ENCODE measurements around the gene HLCS. TPM values are rescaled to one million over a fixed set of nuclear protein-coding genes. Genes with fewer than 3 reads are reported as not detected.
"Not testable (repeated sequence)": the region's sequence is repeated elsewhere in the genome, so short reads cannot be mapped to it uniquely, and the experiment has no call there.

The HLCS gene
- total and polyA plus RNA-seq, 2 donors (not counting 1 experiment from before 2014, with no cell fraction given): 23.1 to 40.0 TPM

DNA sequence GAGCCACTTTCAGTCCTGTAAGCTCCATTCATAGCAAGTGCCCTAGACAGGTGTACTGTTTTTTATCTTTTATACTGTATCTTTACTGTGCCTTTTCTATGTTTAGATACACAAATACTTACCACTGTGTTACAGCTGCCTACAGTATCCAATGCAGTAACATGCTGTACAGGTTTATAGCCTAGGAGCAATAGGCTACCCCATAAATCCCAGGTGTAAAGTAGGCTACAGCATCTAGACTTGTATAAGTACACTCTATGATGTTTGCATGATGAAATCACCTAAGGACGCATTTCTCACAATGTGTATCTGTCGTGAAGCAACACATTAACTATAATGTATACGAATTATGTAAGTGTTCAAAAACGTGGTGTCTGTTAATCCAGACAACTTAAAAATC lies 10.7 kb downstream of the HLCS start:
- H3K27me3 ChIP-seq (ENCODE audit: control insufficient read depth, insufficient read depth, low read length): no peaks in the 10 kb centered on the region
- no peak overlapping the region for H3K9ac ChIP-seq (ENCODE audit: insufficient read depth, low read length)
- no peak overlapping the region for H3K4me3 ChIP-seq (replicated peaks in 1 of 4; ENCODE audit: control extremely low read depth in 1 of 4, insufficient read depth in 1 of 4, low read depth in 3 of 4, low read length in 4 of 4)
- no peaks in the 10 kb centered on the region for H4K20me1 ChIP-seq (ENCODE audit: control insufficient read depth, extremely low read depth, insufficient read depth, low read length)
- DNase-seq (ENCODE audit: low read depth in 2 of 2): no peak
- peaks cover 2% of the 10 kb centered on the region for H3K36me3 ChIP-seq (ENCODE audit: control insufficient read depth, insufficient read depth, low read length)
- H3K4me2 ChIP-seq (ENCODE audit: extremely low read depth, insufficient read depth, low read length): no peak overlapping the region
- no peaks in the 10 kb centered on the region for H3K79me2 ChIP-seq (ENCODE audit: control insufficient read depth, insufficient read depth, low read length)
- no peak for TF ChIP-seq CTCF (conservative IDR thresholded peaks at IDR 0.05 in 1 of 2, IDR thresholded peaks at IDR 0.05 in 1 of 2; ENCODE audit: low read depth in 1 of 2, low read length in 2 of 2)
- no peak for TF ChIP-seq EZH2 (IDR thresholded peaks at IDR 0.05; ENCODE audit: low read length, missing control alignments)
- no peak overlapping the region for H3K27ac ChIP-seq (ENCODE audit: insufficient read depth, low read length)
- H3K4me1 ChIP-seq (ENCODE audit: control insufficient read depth, extremely low read depth, insufficient read depth, low read length): no peaks in the 10 kb centered on the region
- H2AFZ ChIP-seq (ENCODE audit: low read length): no peak overlapping the region
- H3K9me3 ChIP-seq (ENCODE audit: control insufficient read depth, insufficient read depth, low read depth, low read length): no peaks in the 10 kb centered on the region

- H3K36me3 ChIP-seq (ENCODE audit: control insufficient read depth, insufficient read depth, low read length); H4K20me1 ChIP-seq (ENCODE audit: control insufficient read depth, extremely low read depth, insufficient read depth, low read length); H2AFZ ChIP-seq (ENCODE audit: low read length); H3K9ac ChIP-seq (ENCODE audit: insufficient read depth, low read length); H3K27me3 ChIP-seq (ENCODE audit: control insufficient read depth, insufficient read depth, low read length); H3K9me3 ChIP-seq (ENCODE audit: control insufficient read depth, insufficient read depth, low read depth, low read length); H3K4me2 ChIP-seq (ENCODE audit: extremely low read depth, insufficient read depth, low read length); H3K79me2 ChIP-seq (ENCODE audit: control insufficient read depth, insufficient read depth, low read length); H3K4me1 ChIP-seq (ENCODE audit: control insufficient read depth, extremely low read depth, insufficient read depth, low read length); H3K27ac ChIP-seq (ENCODE audit: insufficient read depth, low read length); H3K4me3 ChIP-seq (replicated peaks in 1 of 4; ENCODE audit: control extremely low read depth in 1 of 4, insufficient read depth in 1 of 4, low read depth in 3 of 4, low read length in 4 of 4); DNase-seq (ENCODE audit: low read depth in 2 of 2): not testable (repeated sequence)
Observed at GRCh38 chr21:36952331-36952730, 14.1 kb downstream of the HLCS start.

DNA sequence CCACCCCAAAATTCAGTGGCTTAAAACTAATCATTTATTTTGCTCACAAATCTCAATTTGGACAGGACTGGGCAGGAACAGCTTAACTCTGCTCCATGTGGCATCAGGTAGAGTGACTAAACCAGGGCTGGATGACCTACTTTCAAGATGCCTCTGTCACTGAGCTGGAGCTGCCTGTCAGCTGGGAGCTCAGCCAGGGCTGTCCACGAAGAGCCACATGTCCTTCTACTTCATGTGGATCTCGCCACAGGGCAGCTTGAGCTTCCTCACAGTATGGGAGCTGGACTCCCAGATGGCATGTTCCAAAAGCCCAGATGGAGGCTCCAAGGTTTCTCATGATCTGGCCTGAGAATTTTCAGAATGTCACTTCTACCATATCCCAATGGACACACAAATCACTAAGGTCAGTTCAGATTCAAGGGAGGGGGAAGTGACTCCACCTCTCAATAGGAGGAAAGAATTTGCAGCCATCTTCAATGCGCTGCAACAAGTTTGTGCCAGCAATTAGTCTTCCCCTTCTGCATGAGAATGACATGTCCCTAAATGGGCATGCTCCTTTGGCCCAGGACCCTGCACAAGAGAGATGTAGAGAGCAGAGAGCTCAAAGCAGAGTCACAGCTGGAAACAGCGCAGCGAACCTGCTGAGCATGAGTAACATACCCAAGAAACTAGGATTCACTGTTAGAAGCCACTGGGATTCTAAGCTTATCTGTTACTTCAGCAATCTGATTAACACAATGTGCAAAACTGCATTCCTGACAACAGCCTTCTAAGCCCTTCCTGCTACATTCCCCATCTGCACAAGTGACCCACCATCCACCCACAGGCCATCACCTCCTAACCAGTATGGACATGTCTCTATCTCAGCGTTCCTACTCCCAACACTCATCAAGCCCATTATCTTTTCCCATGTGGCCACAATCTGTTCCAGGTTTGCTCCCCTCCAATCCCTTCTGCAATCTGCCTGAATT lies 17.0 kb downstream of the HLCS start:
- DNase-seq (ENCODE audit: low read depth in 2 of 2): no peak
- TF ChIP-seq CTCF (conservative IDR thresholded peaks at IDR 0.05 in 1 of 2, IDR thresholded peaks at IDR 0.05 in 1 of 2; ENCODE audit: low read depth in 1 of 2, low read length in 2 of 2): no peak
- TF ChIP-seq EZH2 (IDR thresholded peaks at IDR 0.05; ENCODE audit: low read length, missing control alignments): no peak
- H3K9ac ChIP-seq (ENCODE audit: insufficient read depth, low read length): no peak overlapping the region
- H3K4me1 ChIP-seq (ENCODE audit: control insufficient read depth, extremely low read depth, insufficient read depth, low read length): no peaks in the 10 kb centered on the region
- no peaks in the 10 kb centered on the region for H3K27me3 ChIP-seq (ENCODE audit: control insufficient read depth, insufficient read depth, low read length)
- H3K4me3 ChIP-seq (replicated peaks in 1 of 4; ENCODE audit: control extremely low read depth in 1 of 4, insufficient read depth in 1 of 4, low read depth in 3 of 4, low read length in 4 of 4): no peak overlapping the region
- H4K20me1 ChIP-seq (ENCODE audit: control insufficient read depth, extremely low read depth, insufficient read depth, low read length): no peaks in the 10 kb centered on the region
- no peaks in the 10 kb centered on the region for H3K36me3 ChIP-seq (ENCODE audit: control insufficient read depth, insufficient read depth, low read length)
- H3K9me3 ChIP-seq (ENCODE audit: control insufficient read depth, insufficient read depth, low read depth, low read length): no peaks in the 10 kb centered on the region
- H2AFZ ChIP-seq (ENCODE audit: low read length): no peak overlapping the region
- H3K79me2 ChIP-seq (ENCODE audit: control insufficient read depth, insufficient read depth, low read length): no peaks in the 10 kb centered on the region
- H3K27ac ChIP-seq (ENCODE audit: insufficient read depth, low read length): no peak overlapping the region
- no peak overlapping the region for H3K4me2 ChIP-seq (ENCODE audit: extremely low read depth, insufficient read depth, low read length)
